HEK293 (cell line): ENCODE measurements around the gene LRRC70.
"Not testable (repeated sequence)": the region's sequence is repeated elsewhere in the genome, so short reads cannot be mapped to it uniquely, and the experiment has no call there.

Source experiments
- CTCF ChIA-PET: fragments of 350-600 bp; formaldehyde crosslinking; extraction: SDS; loops from one replicate; lab custom pipeline; 2021; ENCODE audit warnings: antibody characterized with exemption; lab: Yijun Ruan, JAX
- POLR2A ChIA-PET: fragments of 300-600 bp; formaldehyde crosslinking; extraction: SDS; loops from one replicate; lab custom pipeline; 2020; ENCODE audit warnings: antibody characterized with exemption, inconsistent platforms; lab: Yijun Ruan, JAX
- H3K27ac ChIP-seq: fragments of 200-500 bp; sonication (Bioruptor generic); 2 replicates; pipeline ENCODE4 v1.5.1; 2014; ENCODE audit warnings: low read depth, low read length, control low read depth, inconsistent platforms; ENCODE audit errors: extremely low read depth
- H3K36me3 ChIP-seq, 2 experiments: fragments of 200-500 bp in 1 of 2; sonication (Bioruptor generic) in 1 of 2; 1 replicate in 1 of 2; 2 replicates in 1 of 2; pipeline ENCODE4 v1.5.1; 2014 to 2017; ENCODE audit warnings: inconsistent platforms in 2 of 2, low read length in 2 of 2; ENCODE audit not compliant: control insufficient read depth in 2 of 2, insufficient read depth in 1 of 2
- H3K4me1 ChIP-seq: fragments of 200-500 bp; sonication (Bioruptor generic); 2 replicates; pipeline ENCODE4 v1.5.1; 2014; ENCODE audit warnings: mild to moderate bottlenecking, low read length, inconsistent platforms; ENCODE audit not compliant: control insufficient read depth, insufficient read depth
- H3K4me3 ChIP-seq: 2 replicates; pipeline ENCODE4 v1.5.1; 2011; ENCODE audit warnings: low read depth, mild to moderate bottlenecking, control low read depth, low read length, moderate library complexity
- H3K9me3 ChIP-seq: fragments of 200-500 bp; sonication (Bioruptor generic); 2 replicates; pipeline ENCODE4 v1.5.1; 2014; ENCODE audit warnings: low read depth, low read length, inconsistent platforms; ENCODE audit not compliant: control insufficient read depth, insufficient read depth
- KLF1 ChIP-seq: fragments of 450-650 bp; formaldehyde crosslinking; IDR thresholded peaks from 2 replicates; pipeline ENCODE4 v1.5.1; 2016; ENCODE audit warnings: missing biosample characterization, missing genetic modification characterization
- KLF7 ChIP-seq: fragments of 450-650 bp; formaldehyde crosslinking; IDR thresholded peaks from 2 replicates; pipeline ENCODE4 v1.5.1; 2016; ENCODE audit warnings: missing biosample characterization, missing genetic modification characterization, borderline replicate concordance
- MZF1 ChIP-seq: fragments of 450-650 bp; formaldehyde crosslinking; IDR thresholded peaks from 2 replicates; pipeline ENCODE4 v1.5.1; 2017; ENCODE audit warnings: missing biosample characterization, missing genetic modification characterization, borderline replicate concordance
- SCRT2 ChIP-seq: fragments of 450-650 bp; formaldehyde crosslinking; IDR thresholded peaks from 2 replicates; pipeline ENCODE4 v1.5.1; 2016; ENCODE audit warnings: missing biosample characterization, missing genetic modification characterization
- ZEB2 ChIP-seq: fragments of 450-650 bp; formaldehyde crosslinking; IDR thresholded peaks from 2 replicates; pipeline ENCODE4 v1.5.1; 2016; ENCODE audit warnings: missing biosample characterization, missing genetic modification characterization
- ZNF132 ChIP-seq: fragments of 450-650 bp; formaldehyde crosslinking; IDR thresholded peaks from 2 replicates; pipeline ENCODE4 v1.5.1; 2017; ENCODE audit warnings: missing biosample characterization, missing genetic modification characterization, borderline replicate concordance
- ZNF19 ChIP-seq: fragments of 450-650 bp; formaldehyde crosslinking; IDR thresholded peaks from 2 replicates; pipeline ENCODE4; 2016; ENCODE audit warnings: missing biosample characterization, missing genetic modification characterization, low read depth
- ZNF404 ChIP-seq: fragments of 450-650 bp; formaldehyde crosslinking; IDR thresholded peaks from 2 replicates; pipeline ENCODE4 v1.5.1; 2017; ENCODE audit warnings: missing biosample characterization, missing genetic modification characterization
- ZNF501 ChIP-seq: fragments of 450-650 bp; formaldehyde crosslinking; IDR thresholded peaks from 2 replicates; pipeline ENCODE4 v1.5.1; 2016; ENCODE audit warnings: missing biosample characterization, missing genetic modification characterization
- ZNF549 ChIP-seq: fragments of 450-650 bp; IDR thresholded peaks from 2 replicates; pipeline ENCODE4 v1.5.1; 2018; ENCODE audit warnings: missing biosample characterization, missing genetic modification characterization, mild to moderate bottlenecking, inconsistent platforms, moderate library complexity
- ZNF654 ChIP-seq: fragments of 450-650 bp; formaldehyde crosslinking; IDR thresholded peaks from 2 replicates; pipeline ENCODE4 v1.5.1; 2016; ENCODE audit warnings: low read depth, missing biosample characterization, missing genetic modification characterization
- ZNF830 ChIP-seq: fragments of 450-650 bp; IDR thresholded peaks from 2 replicates; pipeline ENCODE4 v1.5.0; 2018; ENCODE audit warnings: missing biosample characterization, missing genetic modification characterization, low read depth, mild to moderate bottlenecking, moderate library complexity
- TF ChIP-seq, protein P1 (sequence below): fragments of 450-650 bp; formaldehyde crosslinking; IDR thresholded peaks from 2 replicates; pipeline ENCODE4 v1.5.1; 2016; ENCODE audit warnings: missing biosample characterization, missing genetic modification characterization
- TF ChIP-seq, protein P2 (sequence below): fragments of 450-650 bp; formaldehyde crosslinking; IDR thresholded peaks from 2 replicates; pipeline ENCODE4 v1.5.1; 2017; ENCODE audit warnings: missing biosample characterization, mild to moderate bottlenecking, missing genetic modification characterization, moderate library complexity
- TF ChIP-seq, protein P3 (sequence below): fragments of 450-650 bp; formaldehyde crosslinking; optimal IDR thresholded peaks from 2 replicates; pipeline ENCODE3; 2016; ENCODE audit warnings: missing biosample characterization, mild to moderate bottlenecking, missing genetic modification characterization

The LRRC70 gene

GRCh38 chr5:62621280-62621679 is 42.7 kb downstream of the LRRC70 start:
- H3K4me1 ChIP-seq: no peaks in the 10 kb centered on the region
- POLR2A ChIA-PET: no interaction called here
- H3K27ac ChIP-seq: no peak overlapping the region
- H3K4me3 ChIP-seq: no peak overlapping the region
- CTCF ChIA-PET: no interaction called here
- TF ChIP-seq SCRT2 (tag by site-specific recombination): 0 out of 2 replicates have a peak, but pooled peaks have one; percentile 34
- TF ChIP-seq, protein P1, sequence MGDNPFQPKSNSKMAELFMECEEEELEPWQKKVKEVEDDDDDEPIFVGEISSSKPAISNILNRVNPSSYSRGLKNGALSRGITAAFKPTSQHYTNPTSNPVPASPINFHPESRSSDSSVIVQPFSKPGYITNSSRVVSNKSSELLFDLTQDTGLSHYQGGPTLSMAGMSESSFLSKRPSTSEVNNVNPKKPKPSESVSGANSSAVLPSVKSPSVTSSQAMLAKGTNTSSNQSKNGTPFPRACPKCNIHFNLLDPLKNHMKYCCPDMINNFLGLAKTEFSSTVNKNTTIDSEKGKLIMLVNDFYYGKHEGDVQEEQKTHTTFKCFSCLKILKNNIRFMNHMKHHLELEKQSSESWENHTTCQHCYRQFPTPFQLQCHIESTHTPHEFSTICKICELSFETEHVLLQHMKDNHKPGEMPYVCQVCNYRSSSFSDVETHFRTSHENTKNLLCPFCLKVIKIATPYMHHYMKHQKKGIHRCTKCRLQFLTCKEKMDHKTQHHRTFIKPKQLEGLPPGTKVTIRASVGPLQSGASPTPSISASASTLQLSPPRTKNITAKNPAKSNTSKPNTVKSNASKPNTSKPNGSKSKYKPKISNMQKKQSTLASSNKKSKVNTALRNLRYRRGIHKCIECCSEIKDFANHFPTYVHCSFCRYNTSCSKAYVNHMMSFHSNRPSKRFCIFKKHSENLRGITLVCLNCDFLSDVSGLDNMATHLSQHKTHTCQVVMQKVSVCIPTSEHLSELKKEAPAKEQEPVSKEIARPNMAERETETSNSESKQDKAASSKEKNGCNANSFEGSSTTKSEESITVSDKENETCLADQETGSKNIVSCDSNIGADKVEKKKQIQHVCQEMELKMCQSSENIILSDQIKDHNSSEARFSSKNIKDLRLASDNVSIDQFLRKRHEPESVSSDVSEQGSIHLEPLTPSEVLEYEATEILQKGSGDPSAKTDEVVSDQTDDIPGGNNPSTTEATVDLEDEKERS (tag by site-specific recombination): no peak
- TF ChIP-seq, protein P2, sequence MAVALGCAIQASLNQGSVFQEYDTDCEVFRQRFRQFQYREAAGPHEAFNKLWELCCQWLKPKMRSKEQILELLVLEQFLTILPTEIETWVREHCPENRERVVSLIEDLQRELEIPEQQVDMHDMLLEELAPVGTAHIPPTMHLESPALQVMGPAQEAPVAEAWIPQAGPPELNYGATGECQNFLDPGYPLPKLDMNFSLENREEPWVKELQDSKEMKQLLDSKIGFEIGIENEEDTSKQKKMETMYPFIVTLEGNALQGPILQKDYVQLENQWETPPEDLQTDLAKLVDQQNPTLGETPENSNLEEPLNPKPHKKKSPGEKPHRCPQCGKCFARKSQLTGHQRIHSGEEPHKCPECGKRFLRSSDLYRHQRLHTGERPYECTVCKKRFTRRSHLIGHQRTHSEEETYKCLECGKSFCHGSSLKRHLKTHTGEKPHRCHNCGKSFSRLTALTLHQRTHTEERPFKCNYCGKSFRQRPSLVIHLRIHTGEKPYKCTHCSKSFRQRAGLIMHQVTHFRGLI (tag by site-specific recombination): no peak
- no peaks in the 10 kb centered on the region; a peak in 1 of 3 replicates for H3K36me3 ChIP-seq
- no peaks in the 10 kb centered on the region for H3K9me3 ChIP-seq

GRCh38 chr5:62623271-62623670 is 44.7 kb downstream of the LRRC70 start:
- Histone ChIP-seq H3K9me3 (no peaks in the 10 kb centered on the region), H3K4me3 (no peak overlapping the region), H3K4me1 (no peaks in the 10 kb centered on the region), H3K27ac (no peak overlapping the region), H3K36me3 (peaks cover 0 to 7% of the 10 kb centered on the region in 2 experiments; a peak in 2 of 3 replicates)
- ChIA-PET CTCF (no interaction called here), POLR2A (no interaction called here)
- TF ChIP-seq ZNF654 (tag by site-specific recombination) (no peak), ZNF19 (tag by site-specific recombination) (no peak), MZF1 (tag by site-specific recombination) (no peak), ZNF549 (tag by site-specific recombination) (no peak), ZNF404 (tag by site-specific recombination) (no peak), ZNF501 (no peak), KLF7 (tag by site-specific recombination) (no peak), ZEB2 (tag by site-specific recombination) (no peak)
- TF ChIP-seq, protein P3, sequence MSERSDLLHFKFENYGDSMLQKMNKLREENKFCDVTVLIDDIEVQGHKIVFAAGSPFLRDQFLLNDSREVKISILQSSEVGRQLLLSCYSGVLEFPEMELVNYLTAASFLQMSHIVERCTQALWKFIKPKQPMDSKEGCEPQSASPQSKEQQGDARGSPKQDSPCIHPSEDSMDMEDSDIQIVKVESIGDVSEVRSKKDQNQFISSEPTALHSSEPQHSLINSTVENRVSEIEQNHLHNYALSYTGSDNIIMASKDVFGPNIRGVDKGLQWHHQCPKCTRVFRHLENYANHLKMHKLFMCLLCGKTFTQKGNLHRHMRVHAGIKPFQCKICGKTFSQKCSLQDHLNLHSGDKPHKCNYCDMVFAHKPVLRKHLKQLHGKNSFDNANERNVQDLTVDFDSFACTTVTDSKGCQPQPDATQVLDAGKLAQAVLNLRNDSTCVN (tag by site-specific recombination): no peak

GRCh38 chr5:62624436-62624835 is 45.8 kb downstream of the LRRC70 start:
- H3K4me3 ChIP-seq, H3K27ac ChIP-seq, H3K4me1 ChIP-seq, POLR2A ChIA-PET, CTCF ChIA-PET, H3K9me3 ChIP-seq: not testable (repeated sequence)
- H3K36me3 ChIP-seq: peaks cover 0 to 12% of the 10 kb centered on the region in 2 experiments; a peak in 1 of 3 replicates

DNA sequence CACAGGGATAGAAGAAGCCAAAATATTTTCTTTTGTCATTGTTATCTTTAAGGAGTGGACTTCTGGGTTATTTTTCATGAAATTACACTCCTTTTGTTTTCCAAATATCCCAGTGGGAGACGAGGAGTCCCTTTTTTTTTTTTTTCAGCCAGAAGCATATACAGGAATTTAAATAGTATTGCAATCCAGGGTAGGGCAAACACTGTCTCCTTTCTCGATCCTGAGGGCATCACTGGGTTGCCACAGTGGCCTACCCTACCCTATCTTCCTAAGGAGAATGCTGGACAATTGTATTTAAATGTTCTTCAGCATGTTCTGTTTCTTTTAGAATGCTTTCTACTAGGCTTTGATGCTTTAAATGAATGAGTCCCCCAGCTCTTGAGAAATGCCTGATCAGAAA is 47.9 kb downstream of the LRRC70 start:
- CTCF ChIA-PET: no interaction called here
- TF ChIP-seq ZNF830 (tag by site-specific recombination) (no peak), ZNF404 (tag by site-specific recombination) (no peak), ZNF132 (tag by site-specific recombination) (no peak), KLF1 (tag by site-specific recombination) (no peak)
- Histone ChIP-seq H3K27ac (no peak overlapping the region), H3K36me3 (peaks cover 0 to 15% of the 10 kb centered on the region in 2 experiments; a peak in 2 of 3 replicates), H3K4me1 (no peaks in the 10 kb centered on the region), H3K4me3 (no peak overlapping the region), H3K9me3 (no peaks in the 10 kb centered on the region)
- POLR2A ChIA-PET: no interaction called here
